Activated CD4-positive, alpha-beta T cell treated with anti-CD3 and anti-CD28 coated beads for 24 hours (primary cell): ENCODE measurements around the gene PLSCR3.

Experiments
- DNase-seq, 2 donors: peaks; one replicate each; pipeline ENCODE4 v3.0.0-alpha.2; 2020; ENCODE audit warnings: low read depth in 2 of 2

PLSCR3 gene

GRCh38 chr17:7426896-7427489 is 32.7 kb upstream of the PLSCR3 start:
- no peak for DNase-seq

GRCh38 chr17:7426203-7426863 is 32.0 kb upstream of the PLSCR3 start:
- DNase-seq, result no peak

- no peak for DNase-seq
Observed at GRCh38 chr17:7425756-7426155, 31.4 kb upstream of the PLSCR3 start.

GRCh38 chr17:7425316-7425715 is 31.0 kb upstream of the PLSCR3 start, which contains the start of gene SPEM2:
Gene SPEM2 (plus strand): TSS chr17:7425616. CDS start chr17:7425689, 73 bp downstream.
- DNase-seq, result no peak

GRCh38 chr17:7423679-7424078 is 29.4 kb upstream of the PLSCR3 start:
- DNase-seq, result no peak

GRCh38 chr17:7421186-7421585 is 26.9 kb upstream of the PLSCR3 start:
- DNase-seq, result no peak

GRCh38 chr17:7419819-7420610 is 25.7 kb upstream of the PLSCR3 start, which contains the start of gene SPEM1:
Gene SPEM1 (plus strand): TSS chr17:7420324. CDS start chr17:7420385, 61 bp downstream.
- no peak for DNase-seq

- no peak for DNase-seq
Observed at GRCh38 chr17:7418472-7419152, 24.3 kb upstream of the PLSCR3 start.

GRCh38 chr17:7417056-7417655 is 22.8 kb upstream of the PLSCR3 start:
- DNase-seq, result no peak

GRCh38 chr17:7416323-7416722 is 22.0 kb upstream of the PLSCR3 start:
- no peak for DNase-seq

- no peak for DNase-seq
Observed at GRCh38 chr17:7415784-7416183, 21.5 kb upstream of the PLSCR3 start.

GRCh38 chr17:7414837-7415236 is 20.5 kb upstream of the PLSCR3 start:
- no peak for DNase-seq

GRCh38 chr17:7413346-7413985 is 19.1 kb upstream of the PLSCR3 start:
- no peak for DNase-seq

GRCh38 chr17:7411427-7411750 is 17.1 kb upstream of the PLSCR3 start:
- DNase-seq, result no peak

- DNase-seq, result no peak
Observed at GRCh38 chr17:7410634-7411426, 16.5 kb upstream of the PLSCR3 start.

- no peak for DNase-seq
Observed at GRCh38 chr17:7409716-7410115, 15.4 kb upstream of the PLSCR3 start.

- DNase-seq, result no peak
Observed at GRCh38 chr17:7408863-7409262, 14.5 kb upstream of the PLSCR3 start.

- DNase-seq, result no peak
Observed at GRCh38 chr17:7408252-7408727, 14.0 kb upstream of the PLSCR3 start.

- DNase-seq, result no peak
Observed at GRCh38 chr17:7407485-7408251, 13.3 kb upstream of the PLSCR3 start, which contains the start of gene NLGN2. Gene NLGN2 (plus strand): TSS chr17:7407845. CDS start chr17:7408256, 411 bp downstream.

- DNase-seq, result no peak
Observed at GRCh38 chr17:7407082-7407481, 12.8 kb upstream of the PLSCR3 start.
